Bronchial epithelial cell (primary cell): Measurements from ENCODE around the gene CIZ1. TPM values are rescaled to one million over a fixed set of nuclear protein-coding genes. Genes with fewer than 3 reads are reported as not detected.

Experiments used
- DNase-seq: peaks from one replicate; pipeline ENCODE4 v3.0.0-alpha.2; 2010; ENCODE audit warnings: low read depth
- FAIRE-seq: peaks from 2 replicates; lab custom pipeline; 2011; peaks lifted over from hg19 to GRCh38; lab: Jason Lieb, UNC
- H3K27me3 ChIP-seq: 2 replicates; pipeline ENCODE4 v1.5.1; 2011; ENCODE audit warnings: low read length; ENCODE audit not compliant: control insufficient read depth, insufficient read depth
- H3K36me3 ChIP-seq: 2 replicates; pipeline ENCODE4 v1.5.1; 2011; ENCODE audit warnings: low read length; ENCODE audit not compliant: control insufficient read depth, insufficient read depth
- H3K4me3 ChIP-seq: 2 replicates; pipeline ENCODE4 v1.5.1; 2011; ENCODE audit warnings: mild to moderate bottlenecking, low read depth, low read length, control low read depth
- total RNA-seq: library from RNA; depleted of rRNA; stranded (reverse); fragments of >200 nt; gene quantifications from 2 replicates; pipeline ENCODE4 v1.2.1, GENCODE V29; 2014
- TF ChIP-seq, protein P1 (sequence below): IDR thresholded peaks from 2 replicates; pipeline ENCODE4 v1.5.1; 2011; ENCODE audit warnings: mild to moderate bottlenecking, moderate library complexity, low read length, control low read depth, inconsistent platforms; ENCODE audit not compliant: insufficient read depth, severe bottlenecking

Gene CIZ1
- total RNA-seq, 1 donor from 2014 or later = 15.0 TPM

GRCh38 chr9:128121924-128122808 is 69.2 kb downstream of the CIZ1 start:
- DNase-seq = no peak
- TF ChIP-seq, protein P1, sequence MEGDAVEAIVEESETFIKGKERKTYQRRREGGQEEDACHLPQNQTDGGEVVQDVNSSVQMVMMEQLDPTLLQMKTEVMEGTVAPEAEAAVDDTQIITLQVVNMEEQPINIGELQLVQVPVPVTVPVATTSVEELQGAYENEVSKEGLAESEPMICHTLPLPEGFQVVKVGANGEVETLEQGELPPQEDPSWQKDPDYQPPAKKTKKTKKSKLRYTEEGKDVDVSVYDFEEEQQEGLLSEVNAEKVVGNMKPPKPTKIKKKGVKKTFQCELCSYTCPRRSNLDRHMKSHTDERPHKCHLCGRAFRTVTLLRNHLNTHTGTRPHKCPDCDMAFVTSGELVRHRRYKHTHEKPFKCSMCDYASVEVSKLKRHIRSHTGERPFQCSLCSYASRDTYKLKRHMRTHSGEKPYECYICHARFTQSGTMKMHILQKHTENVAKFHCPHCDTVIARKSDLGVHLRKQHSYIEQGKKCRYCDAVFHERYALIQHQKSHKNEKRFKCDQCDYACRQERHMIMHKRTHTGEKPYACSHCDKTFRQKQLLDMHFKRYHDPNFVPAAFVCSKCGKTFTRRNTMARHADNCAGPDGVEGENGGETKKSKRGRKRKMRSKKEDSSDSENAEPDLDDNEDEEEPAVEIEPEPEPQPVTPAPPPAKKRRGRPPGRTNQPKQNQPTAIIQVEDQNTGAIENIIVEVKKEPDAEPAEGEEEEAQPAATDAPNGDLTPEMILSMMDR = no peak
- no peak overlapping the region for H3K4me3 ChIP-seq
- H3K36me3 ChIP-seq = peaks cover 21% of the 10 kb centered on the region
- H3K27me3 ChIP-seq = no peaks in the 10 kb centered on the region
- no peak for FAIRE-seq

- DNase-seq = no peak
- H3K4me3 ChIP-seq = no peak overlapping the region
- H3K27me3 ChIP-seq = no peaks in the 10 kb centered on the region
- no peak for FAIRE-seq
- H3K36me3 ChIP-seq = peaks cover 21% of the 10 kb centered on the region
- TF ChIP-seq, protein P1 = no peak
Observed at GRCh38 chr9:128121466-128121810, 69.9 kb downstream of the CIZ1 start.

GRCh38 chr9:128120741-128121465 is 70.5 kb downstream of the CIZ1 start:
- no peak for FAIRE-seq
- TF ChIP-seq, protein P1 = no peak
- H3K27me3 ChIP-seq = no peaks in the 10 kb centered on the region
- no peak overlapping the region for H3K4me3 ChIP-seq
- DNase-seq = no peak
- peaks cover 21% of the 10 kb centered on the region for H3K36me3 ChIP-seq

DNA sequence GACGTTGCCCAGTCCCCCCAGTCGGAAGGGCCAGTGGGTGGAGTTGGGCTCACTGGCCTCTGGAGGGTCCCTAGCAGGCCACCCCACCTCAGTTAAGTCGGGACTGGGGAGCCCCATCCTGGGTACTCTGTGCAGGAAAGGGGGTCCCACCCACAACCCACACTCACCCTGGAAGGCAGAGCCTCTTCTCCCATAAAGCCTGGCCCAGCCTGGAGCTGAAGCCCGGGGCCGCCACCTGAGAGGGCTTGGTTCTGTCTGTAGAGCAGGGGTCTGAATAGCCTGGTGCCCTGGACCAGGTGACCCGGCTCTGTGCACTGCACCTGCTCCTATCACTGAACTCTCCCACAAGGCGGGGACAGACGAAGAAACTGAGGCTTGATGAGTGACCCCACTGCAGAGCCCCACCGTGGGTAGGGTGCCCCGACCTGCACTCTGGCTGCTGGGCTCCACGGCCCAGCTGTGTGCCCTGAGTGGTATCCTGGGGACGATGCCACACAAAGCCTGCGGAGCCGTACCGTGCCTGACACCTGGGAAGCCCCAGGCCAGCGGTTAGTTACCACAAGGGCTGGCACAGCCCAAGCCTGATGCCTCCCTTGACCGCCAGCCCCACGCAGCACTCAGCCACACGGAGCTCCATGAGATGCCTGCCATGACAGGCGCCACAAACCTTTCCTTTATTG is 71.2 kb downstream of the CIZ1 start:
- H3K27me3 ChIP-seq = no peaks in the 10 kb centered on the region
- DNase-seq (no peak), FAIRE-seq (no peak)
- no peak overlapping the region for H3K4me3 ChIP-seq
- peaks cover 21% of the 10 kb centered on the region for H3K36me3 ChIP-seq
- TF ChIP-seq, protein P1 = no peak

DNA sequence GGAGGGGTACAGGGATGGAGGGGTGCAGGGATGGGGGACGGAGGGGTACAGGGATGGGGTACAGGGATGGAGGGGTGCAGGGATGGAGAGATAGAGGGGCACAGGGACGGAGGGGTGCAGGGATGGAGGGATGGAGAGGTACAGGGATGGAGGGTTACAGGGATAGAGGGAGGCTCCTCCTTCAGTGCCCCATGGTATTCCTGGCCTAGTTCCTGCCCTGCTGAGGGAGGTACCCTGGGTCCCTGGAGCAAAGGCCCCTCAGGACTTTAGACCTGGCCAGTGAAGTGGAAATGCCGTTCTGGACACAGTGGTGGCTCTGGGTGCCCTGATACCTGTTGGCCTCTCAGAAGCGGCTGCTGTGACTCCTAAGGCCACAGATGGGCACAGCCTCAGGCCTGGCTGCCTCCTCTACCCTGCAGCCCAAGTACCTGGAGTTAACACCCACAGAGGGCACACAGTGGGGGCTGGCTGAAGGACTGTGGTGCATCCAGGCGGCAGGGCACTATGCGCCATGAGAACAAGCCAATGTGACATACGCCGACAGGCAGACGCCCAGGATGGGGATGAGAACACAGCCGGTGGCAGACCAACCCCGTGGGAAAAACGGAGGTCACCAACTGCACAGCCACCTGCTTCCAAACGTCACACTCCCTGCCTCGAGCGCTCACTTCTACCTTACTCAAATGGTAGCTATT is 72.3 kb downstream of the CIZ1 start:
- FAIRE-seq (no peak), DNase-seq (no peak)
- TF ChIP-seq, protein P1 = no peak
- Histone ChIP-seq H3K4me3 (no peak overlapping the region), H3K36me3 (peaks cover 16% of the 10 kb centered on the region), H3K27me3 (no peaks in the 10 kb centered on the region)
